Smooth muscle cell (in vitro differentiated cells): ENCODE measurements around the gene NRDE2. TPM values are rescaled to one million over a fixed set of nuclear protein-coding genes. Genes with fewer than 3 reads are reported as not detected.

ENCODE experiments used
- DNase-seq: peaks from one replicate; lab custom pipeline; 2025; ENCODE audit not compliant: unreplicated experiment; lab: John Stamatoyannopoulos, UW
- H2AFZ ChIP-seq: fragments of 200-600 bp; sonication (generic); 2 replicates; pipeline ENCODE4 v1.6.0; 2016; ENCODE audit warnings: antibody characterized with exemption, low read depth, mild to moderate bottlenecking
- H3F3A ChIP-seq: fragments of 200-600 bp; sonication (generic); 2 replicates; pipeline ENCODE4 v1.6.0; 2017; ENCODE audit warnings: antibody characterized with exemption, low read depth
- H3K27ac ChIP-seq: fragments of 200-600 bp; sonication (generic); 2 replicates; pipeline ENCODE4 v1.5.1; 2016; ENCODE audit warnings: low read depth, mild to moderate bottlenecking
- H3K27me3 ChIP-seq: fragments of 200-600 bp; sonication (generic); 2 replicates; pipeline ENCODE4 v1.6.1; 2016; ENCODE audit warnings: low read depth, mild to moderate bottlenecking
- H3K36me3 ChIP-seq: fragments of 200-600 bp; sonication (generic); 2 replicates; pipeline ENCODE4 v1.5.1; 2016; ENCODE audit warnings: low read depth
- H3K4me1 ChIP-seq: fragments of 200-600 bp; sonication (generic); 2 replicates; pipeline ENCODE4 v1.5.1; 2016; ENCODE audit warnings: low read depth
- H3K4me2 ChIP-seq: fragments of 200-600 bp; sonication (generic); 2 replicates; pipeline ENCODE4 v1.6.0; 2016; ENCODE audit warnings: mild to moderate bottlenecking
- H3K4me3 ChIP-seq: fragments of 200-600 bp; sonication (generic); 2 replicates; pipeline ENCODE4 v1.5.1; 2016; ENCODE audit warnings: mild to moderate bottlenecking
- H3K79me2 ChIP-seq: fragments of 200-600 bp; sonication (generic); 2 replicates; pipeline ENCODE4 v1.6.0; 2016; ENCODE audit warnings: low read depth, mild to moderate bottlenecking
- H3K9ac ChIP-seq: fragments of 200-600 bp; sonication (generic); 2 replicates; pipeline ENCODE4 v1.6.0; 2016; ENCODE audit warnings: low read depth
- H3K9me3 ChIP-seq: fragments of 200-600 bp; sonication (generic); replicated peaks from 2 replicates; pipeline ENCODE4 v1.5.1; 2016; ENCODE audit warnings: low read depth
- H4K20me1 ChIP-seq: fragments of 200-600 bp; sonication (generic); 2 replicates; pipeline ENCODE4 v1.6.0; 2016; ENCODE audit warnings: low read depth
- CTCF ChIP-seq: fragments of 200-600 bp; sonication (generic); IDR thresholded peaks from 2 replicates; pipeline ENCODE4 v1.5.1; 2017; ENCODE audit warnings: borderline replicate concordance, mild to moderate bottlenecking, antibody characterized with exemption; ENCODE audit not compliant: insufficient read depth, poor library complexity, severe bottlenecking
- whole genome bisulfite sequencing: methylation state at CpG from one replicate; pipeline ENCODE4 v1.1.7; 2016; ENCODE audit warnings: low lambda C conversion rate; 5-methylcytosine and 5-hydroxymethylcytosine counted together
- polyA plus RNA-seq: library from polyadenylated mRNA; unstranded; fragments of >200 nt; fragmentation: Nextera tagmentation; extraction: Ambion mirVana; gene quantifications from 2 replicates; pipeline ENCODE4 v1.2.1, GENCODE V29; 2016
- total RNA-seq: library from RNA; depleted of rRNA; stranded (reverse); fragments of >200 nt; gene quantifications from 2 replicates; pipeline ENCODE4 v1.2.3, GENCODE V29; 2014

Gene NRDE2
- total RNA-seq (7.5 and 8.0 TPM in 2 replicates), polyA plus RNA-seq (9.9 and 17.5 TPM in 2 replicates)

- no peaks in the 10 kb centered on the region for H3K36me3 ChIP-seq
- H3K4me1 ChIP-seq = peaks cover 8% of the 10 kb centered on the region
- H3K79me2 ChIP-seq = peaks cover 19% of the 10 kb centered on the region
- peaks cover 7% of the 10 kb centered on the region for H3F3A ChIP-seq
- H4K20me1 ChIP-seq = no peaks in the 10 kb centered on the region
- H3K4me3 ChIP-seq = peak within 1 kb of the TSS; percentile 62
- 6% methylated on average over 44 of the region's 46 CpGs for WGBS
- peak within 1 kb of the TSS; percentile 89 for H3K4me2 ChIP-seq
- no peak for TF ChIP-seq CTCF
- H3K27ac ChIP-seq = peak within 1 kb of the TSS; percentile 22
- peak within 1 kb of the TSS; percentile 65 for H3K9ac ChIP-seq
- H2AFZ ChIP-seq = peak within 1 kb of the TSS; percentile 96
- peaks cover 16% of the 10 kb centered on the region for H3K27me3 ChIP-seq
- DNase-seq = peak; percentile 93
- no peaks in the 10 kb centered on the region for H3K9me3 ChIP-seq
These were observed at the start of gene NRDE2 for GRCh38 chr14:90331497-90332270. Gene NRDE2, minus strand, starts transcription at chr14:90331941. Its CDS starts 37 bp downstream, at chr14:90331904.

DNA sequence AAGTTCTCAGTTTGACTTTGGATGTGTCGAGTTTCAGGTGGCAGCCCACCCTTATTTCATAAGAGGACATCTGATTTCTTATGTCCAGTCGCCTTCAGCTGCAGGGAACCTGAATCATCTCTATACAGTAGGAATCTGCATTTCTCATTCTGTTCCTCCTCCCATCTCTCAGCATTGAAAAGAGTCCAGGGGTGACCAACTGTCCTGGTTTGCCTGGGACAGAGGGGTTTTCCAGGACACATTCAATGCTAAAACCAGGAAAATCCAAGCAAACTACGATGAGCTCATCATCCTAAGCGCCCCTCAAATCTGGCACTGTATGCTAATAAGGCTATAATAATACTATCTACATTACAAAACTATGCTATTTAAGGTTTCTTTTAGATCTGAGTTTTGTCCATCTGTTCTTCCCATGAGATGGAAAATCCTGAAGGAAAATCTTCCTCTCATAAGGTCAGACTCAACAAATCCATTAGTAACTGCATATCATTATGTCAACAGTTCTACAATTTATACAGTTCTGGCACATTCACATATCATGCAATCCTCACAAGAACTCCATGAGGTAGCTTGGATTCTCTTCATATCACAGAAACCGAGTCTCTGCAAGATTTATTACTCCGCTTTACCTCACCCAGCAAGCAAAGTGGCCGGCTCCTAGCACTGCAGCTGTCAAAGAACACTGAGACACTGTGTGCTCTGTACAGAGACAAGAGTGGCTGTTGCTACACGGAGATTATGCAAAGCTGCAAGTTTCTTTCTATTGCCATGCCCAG is 49.5 kb upstream of the NRDE2 start:
- H3K4me2 ChIP-seq = peak overlapping the region; percentile 90
- no peak for DNase-seq
- no peaks in the 10 kb centered on the region for H4K20me1 ChIP-seq
- H3K9ac ChIP-seq = no peak overlapping the region
- no peaks in the 10 kb centered on the region for H3K9me3 ChIP-seq
- peak overlapping the region; percentile 100 for H3K27ac ChIP-seq
- peaks cover 12% of the 10 kb centered on the region for H3K4me1 ChIP-seq
- H3K79me2 ChIP-seq = no peaks in the 10 kb centered on the region
- H3K36me3 ChIP-seq = no peaks in the 10 kb centered on the region
- WGBS = 70% methylated on average over 8 of the region's 8 CpGs
- no peak overlapping the region for H2AFZ ChIP-seq
- peak overlapping the region; percentile 68 for H3K4me3 ChIP-seq
- no peaks in the 10 kb centered on the region for H3K27me3 ChIP-seq
- no peak for TF ChIP-seq CTCF
- H3F3A ChIP-seq = peaks cover 15% of the 10 kb centered on the region

- no peak overlapping the region for H3K4me2 ChIP-seq
- DNase-seq = no peak
- H3K9ac ChIP-seq = no peak overlapping the region
- 71% methylated on average over 2 of the region's 2 CpGs for WGBS
- peaks cover 10% of the 10 kb centered on the region for H3K4me1 ChIP-seq
- peaks cover 8% of the 10 kb centered on the region for H3F3A ChIP-seq
- no peaks in the 10 kb centered on the region for H3K27me3 ChIP-seq
- H3K4me3 ChIP-seq = no peak overlapping the region
- no peaks in the 10 kb centered on the region for H4K20me1 ChIP-seq
- no peaks in the 10 kb centered on the region for H3K36me3 ChIP-seq
- H3K27ac ChIP-seq = no peak overlapping the region
- H3K79me2 ChIP-seq = no peaks in the 10 kb centered on the region
- no peak overlapping the region for H2AFZ ChIP-seq
- TF ChIP-seq CTCF = no peak
- no peaks in the 10 kb centered on the region for H3K9me3 ChIP-seq
These were observed 47.4 kb upstream of the NRDE2 start for GRCh38 chr14:90379106-90379505.
